ENCODE results near the gene ATF3. TPM values are rescaled to one million over a fixed set of nuclear protein-coding genes. Genes with fewer than 3 reads are reported as not detected.
A peak's percentile ranks its signal among the peaks of the same experiment; 100 is the strongest.

The ATF3 gene
- total RNA-seq, 1 experiment from 2014 or later: 43.2 TPM

DNA sequence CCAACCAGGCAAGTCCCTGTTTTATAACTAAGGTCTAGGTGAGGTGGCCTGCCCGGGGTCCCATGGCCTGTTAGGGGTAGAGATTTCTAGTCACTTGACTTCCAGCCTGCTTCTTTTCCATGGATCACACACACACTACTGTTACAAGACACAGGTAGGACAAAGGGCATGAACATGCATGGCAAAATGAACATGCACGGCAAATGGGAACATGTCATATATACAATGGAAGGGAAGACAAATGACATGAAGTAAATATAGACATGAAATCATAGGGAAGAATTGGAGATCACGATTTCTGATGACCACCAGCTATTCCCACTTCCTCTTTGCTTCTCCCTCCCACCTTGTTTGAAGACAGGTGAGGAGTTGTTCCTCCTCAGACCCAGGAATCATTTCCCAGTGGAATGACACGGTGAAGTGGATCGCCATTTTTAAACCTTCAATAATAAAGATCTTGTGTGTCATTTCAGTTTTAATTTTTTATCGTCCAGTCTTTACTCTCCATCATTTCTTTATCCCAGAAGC lies 47.6 kb upstream of the ATF3 start:
- peak overlapping the region; percentile 46 for H3K9ac ChIP-seq (ENCODE audit: low read length)
- peak overlapping the region in 1 of 2 experiments; percentile 41; a peak in 2 of 4 replicates for H3K4me3 ChIP-seq (replicated peaks in 1 of 2; ENCODE audit: low read depth in 1 of 2, low read length in 2 of 2)
- ATAC-seq: peak; percentile 3; the same call in 1 of the 2 replicates
- ChIA-PET POLR2A (interaction anchor here (1.0 to 2.0 kb wide), 3 partner anchors 10 to 47 kb away, joined by 3 to 7 read pairs (median 3); partner anchors contain the start of gene ATF3), RAD21 (ENCODE audit: low non-redundant PET in 1 of 2, low total read pairs in 2 of 2, uncharacterized antibody in 2 of 2, unreplicated experiment in 2 of 2) (no interaction called here), CTCF (no interaction called here)
- intact Hi-C loops (cut with micrococcal nuclease): loop anchor here (1.0 kb wide), 1 partner anchor 47 kb away; the partner anchor contains the start of gene ATF3
- peak overlapping the region; percentile 76 for H3K4me2 ChIP-seq (ENCODE audit: low read length)
- no peaks in the 10 kb centered on the region for H4K20me1 ChIP-seq (ENCODE audit: insufficient read depth)
- peak overlapping the region; percentile 75; the same call in 1 of the 2 replicates for H3K27ac ChIP-seq (ENCODE audit: low read depth, low read length)
- no peaks in the 10 kb centered on the region for H3K27me3 ChIP-seq (ENCODE audit: insufficient read depth, low read length)
- H3K9me2 ChIP-seq (ENCODE audit: insufficient read depth): no peaks in the 10 kb centered on the region
- H3K36me3 ChIP-seq (ENCODE audit: control insufficient read depth in 1 of 2, insufficient read depth in 2 of 2, low read length in 2 of 2): no peaks in the 10 kb centered on the region
- H2AFZ ChIP-seq (ENCODE audit: low read depth, low read length, poor library complexity, severe bottlenecking): peak overlapping the region; percentile 93
- no peak for DNase-seq (ENCODE audit: low read depth, low spot score)
- TF ChIP-seq CTCF (IDR thresholded peaks at IDR 0.05 in 2 of 3, conservative IDR thresholded peaks at IDR 0.05 in 1 of 3; ENCODE audit: borderline replicate concordance in 1 of 3, insufficient read depth in 1 of 3, low read depth in 2 of 3, low read length in 2 of 3) (no peak), EGR1 (IDR thresholded peaks at IDR 0.05; ENCODE audit: low read depth) (no peak), POLR2AphosphoS5 (IDR thresholded peaks at IDR 0.05; ENCODE audit: low read depth, low read length) (no peak), ATF3 (IDR thresholded peaks at IDR 0.05) (no peak), RAD21 (IDR thresholded peaks at IDR 0.05; ENCODE audit: low read depth) (no peak), FOSL1 (IDR thresholded peaks at IDR 0.05; ENCODE audit: low read depth) (no peak), SP1 (IDR thresholded peaks at IDR 0.05; ENCODE audit: low read depth) (no peak), POLR2A (IDR thresholded peaks at IDR 0.05; ENCODE audit: borderline replicate concordance, extremely low read depth, insufficient read depth, insufficient read length) (no peak), REST (IDR thresholded peaks at IDR 0.05; ENCODE audit: low read depth) (no peak), CBX3 (IDR thresholded peaks at IDR 0.05; ENCODE audit: low read depth) (no peak), EZH2 (IDR thresholded peaks at IDR 0.05) (no peak), ZNF274 (IDR thresholded peaks at IDR 0.05; ENCODE audit: low read depth, low read length) (no peak), TCF7L2 (IDR thresholded peaks at IDR 0.05; ENCODE audit: borderline replicate concordance, extremely low read depth, insufficient read depth, insufficient read length) (no peak), SIN3A (IDR thresholded peaks at IDR 0.05; ENCODE audit: low read depth) (no peak), SRF (IDR thresholded peaks at IDR 0.05; ENCODE audit: low read depth) (no peak), CEBPB (IDR thresholded peaks at IDR 0.05; ENCODE audit: low read depth) (no peak), ELF1 (IDR thresholded peaks at IDR 0.05; ENCODE audit: borderline replicate concordance, low read depth) (no peak)
- TF ChIP-seq, protein P1, sequence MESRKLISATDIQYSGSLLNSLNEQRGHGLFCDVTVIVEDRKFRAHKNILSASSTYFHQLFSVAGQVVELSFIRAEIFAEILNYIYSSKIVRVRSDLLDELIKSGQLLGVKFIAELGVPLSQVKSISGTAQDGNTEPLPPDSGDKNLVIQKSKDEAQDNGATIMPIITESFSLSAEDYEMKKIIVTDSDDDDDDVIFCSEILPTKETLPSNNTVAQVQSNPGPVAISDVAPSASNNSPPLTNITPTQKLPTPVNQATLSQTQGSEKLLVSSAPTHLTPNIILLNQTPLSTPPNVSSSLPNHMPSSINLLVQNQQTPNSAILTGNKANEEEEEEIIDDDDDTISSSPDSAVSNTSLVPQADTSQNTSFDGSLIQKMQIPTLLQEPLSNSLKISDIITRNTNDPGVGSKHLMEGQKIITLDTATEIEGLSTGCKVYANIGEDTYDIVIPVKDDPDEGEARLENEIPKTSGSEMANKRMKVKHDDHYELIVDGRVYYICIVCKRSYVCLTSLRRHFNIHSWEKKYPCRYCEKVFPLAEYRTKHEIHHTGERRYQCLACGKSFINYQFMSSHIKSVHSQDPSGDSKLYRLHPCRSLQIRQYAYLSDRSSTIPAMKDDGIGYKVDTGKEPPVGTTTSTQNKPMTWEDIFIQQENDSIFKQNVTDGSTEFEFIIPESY (IDR thresholded peaks at IDR 0.05; ENCODE audit: extremely low read depth, insufficient replicate concordance, low read length): no peak
- H3K9me3 ChIP-seq (ENCODE audit: control insufficient read depth in 1 of 2, insufficient read depth in 1 of 2, low read depth in 1 of 2, low read length in 2 of 2): peaks cover 0 to 8% of the 10 kb centered on the region in 2 experiments; a peak in 1 of 4 replicates
- TSS peak; percentile 60 for BruUV-seq (replicated peaks)
- no peaks in the 10 kb centered on the region for H3K79me2 ChIP-seq (ENCODE audit: insufficient read depth, low read length)
- H3K4me1 ChIP-seq (ENCODE audit: control insufficient read depth in 1 of 2, insufficient read depth in 2 of 2, low read length in 2 of 2): peaks cover 17 to 59% of the 10 kb centered on the region in 2 experiments
